ENCODE results near the gene PTPRD. TPM values are rescaled to one million over a fixed set of nuclear protein-coding genes. Genes with fewer than 3 reads are reported as not detected.

The PTPRD gene
- total RNA-seq, 1 donor from 2014 or later = 15.6 TPM

DNA sequence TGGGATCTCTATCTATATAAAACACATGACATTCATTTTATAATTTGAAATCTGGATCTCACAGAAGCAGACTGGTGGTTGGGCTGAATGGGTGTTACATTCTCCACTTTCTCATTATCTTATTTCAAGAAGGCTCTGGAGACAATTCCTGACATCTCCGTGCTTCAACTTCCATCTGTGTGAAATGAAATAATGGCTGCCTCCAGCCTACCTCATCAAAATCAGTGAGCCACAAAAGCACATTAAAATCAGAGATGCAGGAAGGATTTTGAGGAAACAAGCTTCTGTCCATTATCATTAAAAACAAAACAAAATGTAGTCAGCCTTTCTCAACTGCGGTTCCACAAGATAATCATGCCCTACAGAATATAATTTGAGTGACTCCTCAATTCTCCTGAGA lies 1854.9 kb downstream of the PTPRD start:
- Histone ChIP-seq H3K36me3 (no peaks in the 10 kb centered on the region), H3K9me3 (replicated peaks) (no peaks in the 10 kb centered on the region), H3K27me3 (ENCODE audit: low read depth) (no peaks in the 10 kb centered on the region), H3K4me1 (no peaks in the 10 kb centered on the region), H3K27ac (replicated peaks) (no peak overlapping the region), H3K4me3 (no peak overlapping the region)
- intact Hi-C loops (cut with micrococcal nuclease) = no loop called here
- TF ChIP-seq, protein P1, sequence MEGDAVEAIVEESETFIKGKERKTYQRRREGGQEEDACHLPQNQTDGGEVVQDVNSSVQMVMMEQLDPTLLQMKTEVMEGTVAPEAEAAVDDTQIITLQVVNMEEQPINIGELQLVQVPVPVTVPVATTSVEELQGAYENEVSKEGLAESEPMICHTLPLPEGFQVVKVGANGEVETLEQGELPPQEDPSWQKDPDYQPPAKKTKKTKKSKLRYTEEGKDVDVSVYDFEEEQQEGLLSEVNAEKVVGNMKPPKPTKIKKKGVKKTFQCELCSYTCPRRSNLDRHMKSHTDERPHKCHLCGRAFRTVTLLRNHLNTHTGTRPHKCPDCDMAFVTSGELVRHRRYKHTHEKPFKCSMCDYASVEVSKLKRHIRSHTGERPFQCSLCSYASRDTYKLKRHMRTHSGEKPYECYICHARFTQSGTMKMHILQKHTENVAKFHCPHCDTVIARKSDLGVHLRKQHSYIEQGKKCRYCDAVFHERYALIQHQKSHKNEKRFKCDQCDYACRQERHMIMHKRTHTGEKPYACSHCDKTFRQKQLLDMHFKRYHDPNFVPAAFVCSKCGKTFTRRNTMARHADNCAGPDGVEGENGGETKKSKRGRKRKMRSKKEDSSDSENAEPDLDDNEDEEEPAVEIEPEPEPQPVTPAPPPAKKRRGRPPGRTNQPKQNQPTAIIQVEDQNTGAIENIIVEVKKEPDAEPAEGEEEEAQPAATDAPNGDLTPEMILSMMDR (IDR thresholded peaks at IDR 0.05; ENCODE audit: borderline replicate concordance) = no peak
- no peak for DNase-seq

DNA sequence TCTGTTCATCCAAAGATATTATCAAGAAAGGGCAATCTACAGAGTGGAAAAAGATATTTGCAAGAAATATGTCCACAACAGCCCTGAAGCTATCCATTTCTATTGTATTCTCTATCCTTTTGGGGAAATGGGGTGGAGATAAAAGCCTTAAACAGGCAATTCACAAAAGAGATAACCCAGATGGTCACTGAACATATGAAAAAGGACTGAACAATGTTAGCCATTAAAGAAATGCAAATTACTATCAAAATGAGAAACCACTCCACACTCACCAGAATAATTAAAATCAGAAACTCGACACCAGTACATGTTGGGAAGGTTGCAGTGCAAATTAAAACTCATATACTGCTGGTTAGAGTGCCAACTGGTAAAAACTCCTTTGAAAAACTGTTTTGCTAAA lies 1858.1 kb downstream of the PTPRD start:
- intact Hi-C loops (cut with micrococcal nuclease) = no loop called here
- TF ChIP-seq, protein P1 (IDR thresholded peaks at IDR 0.05; ENCODE audit: borderline replicate concordance) = no peak
- H3K27ac ChIP-seq (replicated peaks) = no peak overlapping the region

DNA sequence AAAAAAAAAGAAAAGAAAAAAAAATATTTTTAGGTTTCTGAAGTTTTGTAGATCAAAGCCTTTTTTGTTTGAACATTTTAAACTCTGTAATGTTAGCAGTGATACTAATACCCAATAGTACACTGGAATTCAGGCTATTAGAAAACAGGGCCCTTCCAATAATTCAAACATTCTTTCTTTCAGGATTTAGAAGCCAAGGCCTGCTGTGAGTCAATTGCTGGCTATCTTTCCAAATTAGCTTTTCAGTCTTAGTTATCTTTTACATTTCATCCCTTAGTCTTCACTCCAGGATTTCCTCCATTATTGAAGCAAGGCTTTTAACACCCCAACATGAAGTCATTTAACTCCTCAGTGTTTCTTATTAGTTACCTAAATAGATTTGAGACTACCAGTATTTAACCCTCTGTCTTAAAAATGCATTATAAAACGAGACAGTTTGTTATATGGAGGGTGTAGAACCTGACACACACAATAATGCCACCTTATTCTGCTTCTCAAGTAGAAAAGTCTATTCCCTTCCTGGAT lies 1861.3 kb downstream of the PTPRD start:
- Histone ChIP-seq H3K27ac (replicated peaks) (no peak overlapping the region), H3K4me3 (no peak overlapping the region), H3K9me3 (replicated peaks) (no peaks in the 10 kb centered on the region), H3K4me1 (peaks cover 7% of the 10 kb centered on the region), H3K36me3 (no peaks in the 10 kb centered on the region), H3K27me3 (ENCODE audit: low read depth) (no peaks in the 10 kb centered on the region)
- no peak for DNase-seq
- TF ChIP-seq, protein P1 (IDR thresholded peaks at IDR 0.05; ENCODE audit: borderline replicate concordance) = no peak
- intact Hi-C loops (cut with micrococcal nuclease) = no loop called here

More for the DNA sequence above, 1858.1 kb downstream of the PTPRD start:
- DNase-seq = no peak
- Histone ChIP-seq H3K4me3 (no peak overlapping the region), H3K4me1 (peaks cover 7% of the 10 kb centered on the region), H3K36me3 (no peaks in the 10 kb centered on the region), H3K9me3 (replicated peaks) (no peaks in the 10 kb centered on the region), H3K27me3 (ENCODE audit: low read depth) (no peaks in the 10 kb centered on the region)

DNA sequence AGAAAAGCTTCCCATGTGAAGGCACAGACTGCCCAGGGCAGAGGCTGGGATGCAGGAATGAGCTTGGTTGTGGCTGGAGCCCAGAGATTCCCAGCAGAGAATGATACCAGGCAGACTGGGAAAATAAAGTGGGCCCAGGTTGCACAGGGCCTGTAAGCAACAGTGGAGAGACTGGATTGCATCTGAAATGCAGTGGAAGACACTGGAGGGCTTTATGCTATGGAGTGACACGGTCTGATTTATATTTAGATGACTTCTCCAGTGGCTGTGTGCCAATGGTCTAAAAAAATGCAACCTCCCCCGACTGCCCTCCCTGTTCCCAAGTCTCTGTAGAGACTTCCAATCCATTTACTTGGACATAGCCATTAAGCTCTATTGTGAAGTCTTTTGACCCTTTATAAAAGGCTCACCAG lies 1862.2 kb downstream of the PTPRD start:
- Histone ChIP-seq H3K9me3 (replicated peaks) (no peaks in the 10 kb centered on the region), H3K4me3 (no peak overlapping the region), H3K27me3 (ENCODE audit: low read depth) (no peaks in the 10 kb centered on the region), H3K36me3 (no peaks in the 10 kb centered on the region), H3K27ac (replicated peaks) (no peak overlapping the region), H3K4me1 (peaks cover 7% of the 10 kb centered on the region)
- TF ChIP-seq, protein P1 (IDR thresholded peaks at IDR 0.05; ENCODE audit: borderline replicate concordance) = no peak
- DNase-seq = no peak
- intact Hi-C loops (cut with micrococcal nuclease) = no loop called here

DNA sequence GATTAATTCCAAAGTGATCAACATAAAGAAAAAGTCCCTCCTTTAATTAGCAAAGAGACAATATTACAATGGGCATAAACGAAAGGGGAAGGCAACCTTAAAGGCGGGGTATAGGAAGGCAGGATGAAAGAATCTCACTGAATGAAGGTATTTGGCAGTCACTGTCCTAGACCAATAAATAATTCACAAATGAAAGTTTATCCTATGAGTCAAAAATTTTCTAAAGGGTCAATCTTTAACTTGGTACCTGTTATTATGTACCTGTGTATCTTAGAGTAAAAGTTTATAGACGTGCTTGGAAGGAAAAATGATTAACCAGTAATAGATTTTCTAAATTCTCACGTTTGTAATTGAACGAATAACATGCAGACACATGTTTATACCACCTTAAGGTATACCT lies 1867.5 kb downstream of the PTPRD start:
- no peak overlapping the region for H3K27ac ChIP-seq (replicated peaks)
- H3K36me3 ChIP-seq = no peaks in the 10 kb centered on the region
- H3K4me3 ChIP-seq = no peak overlapping the region
- TF ChIP-seq, protein P1 (IDR thresholded peaks at IDR 0.05; ENCODE audit: borderline replicate concordance) = no peak
- intact Hi-C loops (cut with micrococcal nuclease) = no loop called here
- no peaks in the 10 kb centered on the region for H3K9me3 ChIP-seq (replicated peaks)
- H3K27me3 ChIP-seq (ENCODE audit: low read depth) = no peaks in the 10 kb centered on the region
- peaks cover 1% of the 10 kb centered on the region for H3K4me1 ChIP-seq
- no peak for DNase-seq
